ENCODE measurements around the gene NDUFS3. TPM values are rescaled to one million over a fixed set of nuclear protein-coding genes. Genes with fewer than 3 reads are reported as not detected.
A peak's percentile ranks its signal among the peaks of the same experiment; 100 is the strongest.
"Not testable (repeated sequence)": the region's sequence is repeated elsewhere in the genome, so short reads cannot be mapped to it uniquely, and the experiment has no call there.

NDUFS3 gene
- total RNA-seq, 2 experiments from 2014 or later: 139 to 144 TPM

- Mint-ChIP-seq H3K4me1 (ENCODE audit: low read depth) (peaks cover 5% of the 10 kb centered on the region), H3K9me3 (no peaks in the 10 kb centered on the region), H3K27me3 (no peaks in the 10 kb centered on the region), H3K4me3 (no peak overlapping the region), H3K27ac (no peak overlapping the region), H3K36me3 (ENCODE audit: low read depth) (no peaks in the 10 kb centered on the region)
- ATAC-seq (ENCODE audit: poor library complexity) (no peak), DNase-seq (no peak)
- Histone ChIP-seq H3K4me1 (ENCODE audit: insufficient read depth, low read length) (peaks cover under 1% of the 10 kb centered on the region), H3K9me3 (ENCODE audit: control insufficient read depth in 1 of 2, insufficient read depth in 1 of 2, low read length in 2 of 2) (no peaks in the 10 kb centered on the region), H3K4me3 (ENCODE audit: low read length) (no peak overlapping the region), H3K27ac (ENCODE audit: low read depth in 1 of 2, low read length in 2 of 2) (no peak overlapping the region), H3K36me3 (ENCODE audit: insufficient read depth, low read length) (no peaks in the 10 kb centered on the region), H3K27me3 (ENCODE audit: control insufficient read depth in 1 of 2, insufficient read depth in 2 of 2, low read length in 2 of 2) (no peaks in the 10 kb centered on the region)
- POLR2A ChIA-PET: no interaction called here
- CTCF ChIA-PET: no interaction called here
- TF ChIP-seq CTCF (IDR thresholded peaks at IDR 0.05): no peak
- intact Hi-C loops (cut with DNase I, micrococcal nuclease): loop anchor here in 1 of 2 experiments (10.0 kb wide), 1 partner anchor 384 kb away; the partner anchor contains the start of gene ARFGAP2
Measured at GRCh38 chr11:47558695-47559094, 20.2 kb upstream of the NDUFS3 start.

- H3K27ac ChIP-seq (ENCODE audit: low read depth in 1 of 2, low read length in 2 of 2): no peak overlapping the region
- ATAC-seq (ENCODE audit: poor library complexity) (no peak), DNase-seq (no peak)
- no peaks in the 10 kb centered on the region for H3K9me3 Mint-ChIP-seq
- intact Hi-C loops (cut with DNase I, micrococcal nuclease): no loop called here
- no peaks in the 10 kb centered on the region for H3K27me3 Mint-ChIP-seq
- ChIA-PET CTCF (no interaction called here), POLR2A (interaction anchor here (0.7 kb wide), 1 partner anchor 201 kb away, joined by 4 read pairs; no protein-coding TSS in a partner anchor)
- no peaks in the 10 kb centered on the region for H3K9me3 ChIP-seq (ENCODE audit: control insufficient read depth in 1 of 2, insufficient read depth in 1 of 2, low read length in 2 of 2)
- H3K27ac Mint-ChIP-seq: no peak overlapping the region
- peaks cover 6% of the 10 kb centered on the region for H3K4me1 Mint-ChIP-seq (ENCODE audit: low read depth)
- H3K27me3 ChIP-seq (ENCODE audit: control insufficient read depth in 1 of 2, insufficient read depth in 2 of 2, low read length in 2 of 2): no peaks in the 10 kb centered on the region
- no peaks in the 10 kb centered on the region for H3K36me3 Mint-ChIP-seq (ENCODE audit: low read depth)
- H3K4me3 ChIP-seq (ENCODE audit: low read length): no peak overlapping the region
- peak overlapping the region; percentile 30 for H3K4me3 Mint-ChIP-seq
- no peaks in the 10 kb centered on the region for H3K36me3 ChIP-seq (ENCODE audit: insufficient read depth, low read length)
- peaks cover 11% of the 10 kb centered on the region for H3K4me1 ChIP-seq (ENCODE audit: insufficient read depth, low read length)
- no peak for TF ChIP-seq CTCF (IDR thresholded peaks at IDR 0.05)
Measured at GRCh38 chr11:47560426-47560825, 18.4 kb upstream of the NDUFS3 start.

- H3K27ac ChIP-seq (ENCODE audit: low read depth in 1 of 2, low read length in 2 of 2); H3K27me3 Mint-ChIP-seq; ATAC-seq (ENCODE audit: poor library complexity); H3K27ac Mint-ChIP-seq; intact Hi-C loops (cut with DNase I, micrococcal nuclease); H3K4me3 ChIP-seq (ENCODE audit: low read length); H3K9me3 Mint-ChIP-seq; H3K36me3 ChIP-seq (ENCODE audit: insufficient read depth, low read length); DNase-seq; H3K4me3 Mint-ChIP-seq; POLR2A ChIA-PET; CTCF ChIA-PET; H3K9me3 ChIP-seq (ENCODE audit: control insufficient read depth in 1 of 2, insufficient read depth in 1 of 2, low read length in 2 of 2); H3K27me3 ChIP-seq (ENCODE audit: control insufficient read depth in 1 of 2, insufficient read depth in 2 of 2, low read length in 2 of 2); H3K36me3 Mint-ChIP-seq (ENCODE audit: low read depth): not testable (repeated sequence)
- H3K4me1 ChIP-seq (ENCODE audit: insufficient read depth, low read length): peaks cover 21% of the 10 kb centered on the region
- H3K4me1 Mint-ChIP-seq (ENCODE audit: low read depth): peaks cover 20% of the 10 kb centered on the region
Measured at GRCh38 chr11:47562393-47562792, 16.5 kb upstream of the NDUFS3 start.

GRCh38 chr11:47564366-47564765 lies 14.5 kb upstream of the NDUFS3 start:
- ChIA-PET CTCF (interaction anchor here (1.0 to 3.4 kb wide), 4 partner anchors 9 to 55 kb away, joined by 3 to 19 read pairs (median 3); partner anchors contain the start of gene CELF1), POLR2A (interaction anchor here (0.5 to 3.6 kb wide), 7 partner anchors 9 to 443 kb away, joined by 3 to 38 read pairs (median 7); partner anchors contain the start of genes AGBL2, CELF1, FNBP4 and KBTBD4)
- ATAC-seq (ENCODE audit: poor library complexity); H3K9me3 Mint-ChIP-seq; H3K36me3 ChIP-seq (ENCODE audit: insufficient read depth, low read length); H3K27ac ChIP-seq (ENCODE audit: low read depth in 1 of 2, low read length in 2 of 2); H3K27me3 ChIP-seq (ENCODE audit: control insufficient read depth in 1 of 2, insufficient read depth in 2 of 2, low read length in 2 of 2); H3K27me3 Mint-ChIP-seq; intact Hi-C loops (cut with DNase I, micrococcal nuclease); H3K36me3 Mint-ChIP-seq (ENCODE audit: low read depth); DNase-seq; H3K9me3 ChIP-seq (ENCODE audit: control insufficient read depth in 1 of 2, insufficient read depth in 1 of 2, low read length in 2 of 2): not testable (repeated sequence)
- peak overlapping the region; percentile 86 for H3K4me3 ChIP-seq (ENCODE audit: low read length)
- Mint-ChIP-seq H3K4me3 (peak overlapping the region; percentile 78), H3K27ac (peak overlapping the region; percentile 80), H3K4me1 (ENCODE audit: low read depth) (peaks cover 20% of the 10 kb centered on the region)
- H3K4me1 ChIP-seq (ENCODE audit: insufficient read depth, low read length): peaks cover 21% of the 10 kb centered on the region
